HepG2 (cell line): Measurements from ENCODE around the gene SKIDA1. TPM values are rescaled to one million over a fixed set of nuclear protein-coding genes. Genes with fewer than 3 reads are reported as not detected.
A peak's percentile ranks its signal among the peaks of the same experiment; 100 is the strongest.

ENCODE experiments used
- ARID5B ChIP-seq: IDR thresholded peaks from 2 replicates; pipeline ENCODE4 v1.4.0; 2020; ENCODE audit warnings: mild to moderate bottlenecking, missing genetic modification reagents
- CREB3 ChIP-seq: sonication (generic); formaldehyde crosslinking; IDR thresholded peaks from 2 replicates; pipeline ENCODE4 v1.5.0; 2020; ENCODE audit warnings: missing genetic modification reagents
- FOXM1 ChIP-seq: sonication (generic); formaldehyde crosslinking; IDR thresholded peaks from 2 replicates; pipeline ENCODE4 v1.5.0; 2020; ENCODE audit warnings: missing genetic modification reagents
- HES4 ChIP-seq: sonication (generic); formaldehyde crosslinking; IDR thresholded peaks from 2 replicates; pipeline ENCODE4 v1.9.0; 2021; ENCODE audit warnings: mild to moderate bottlenecking, missing genetic modification reagents, borderline replicate concordance
- KMT2B ChIP-seq: IDR thresholded peaks from 2 replicates; pipeline ENCODE4 v1.6.1; 2016; ENCODE audit warnings: missing genetic modification reagents, missing compliant biosample characterization
- RFXAP ChIP-seq: sonication (generic); formaldehyde crosslinking; IDR thresholded peaks from 2 replicates; pipeline ENCODE4 v1.4.0; 2020; ENCODE audit warnings: missing genetic modification reagents, borderline replicate concordance
- SOX13 ChIP-seq, 3 experiments: fragments of 450-650 bp in 1 of 3; sonication (generic) in 1 of 3; formaldehyde crosslinking in 1 of 3; IDR thresholded peaks in 2 of 3; conservative IDR thresholded peaks in 1 of 3; 2 replicates each; pipeline versions ENCODE4 v1.5.0 to v1.6.1; 2016 to 2020; ENCODE audit warnings: antibody characterized with exemption in 1 of 3, mild to moderate bottlenecking in 1 of 3, missing compliant biosample characterization in 1 of 3, missing genetic modification reagents in 1 of 3, moderate library complexity in 1 of 3
- TBP ChIP-seq: sonication (generic); formaldehyde crosslinking; IDR thresholded peaks from 2 replicates; pipeline ENCODE4 v1.5.0; 2020; ENCODE audit warnings: missing genetic modification reagents
- XRCC5 ChIP-seq: fragments of 200-400 bp; formaldehyde crosslinking; optimal IDR thresholded peaks from 2 replicates; pipeline ENCODE3; 2017; ENCODE audit warnings: mild to moderate bottlenecking, low read length
- ZFP62 ChIP-seq: sonication (generic); formaldehyde crosslinking; IDR thresholded peaks from 2 replicates; pipeline ENCODE4 v1.4.0; 2020; ENCODE audit warnings: missing genetic modification reagents
- ZNF121 ChIP-seq: sonication (generic); formaldehyde crosslinking; IDR thresholded peaks from 2 replicates; pipeline ENCODE4 v1.5.0; 2020; ENCODE audit warnings: mild to moderate bottlenecking, missing genetic modification reagents
- ZNF205 ChIP-seq: IDR thresholded peaks from 2 replicates; pipeline ENCODE4 v1.6.1; 2018; ENCODE audit warnings: missing biosample characterization, missing genetic modification reagents
- ZNF274 ChIP-seq: sonication (generic); formaldehyde crosslinking; IDR thresholded peaks from 2 replicates; pipeline ENCODE4 v1.5.1; 2020; ENCODE audit warnings: mild to moderate bottlenecking, missing genetic modification reagents
- ZNF33B ChIP-seq: sonication (generic); formaldehyde crosslinking; IDR thresholded peaks from 2 replicates; pipeline ENCODE4 v1.5.1; 2020; ENCODE audit warnings: mild to moderate bottlenecking, missing genetic modification reagents
- ZNF574 ChIP-seq: sonication (generic); formaldehyde crosslinking; IDR thresholded peaks from 2 replicates; pipeline ENCODE4 v1.4.0; 2020; ENCODE audit warnings: missing genetic modification reagents
- ZNF615 ChIP-seq: sonication (generic); formaldehyde crosslinking; IDR thresholded peaks from 2 replicates; pipeline ENCODE4 v1.5.0; 2020; ENCODE audit warnings: mild to moderate bottlenecking, missing genetic modification reagents, borderline replicate concordance
- ZNF777 ChIP-seq: sonication (generic); formaldehyde crosslinking; IDR thresholded peaks from 2 replicates; pipeline ENCODE4 v1.4.0; 2020; ENCODE audit warnings: missing genetic modification reagents
- ZNF839 ChIP-seq: sonication (generic); formaldehyde crosslinking; IDR thresholded peaks from 2 replicates; pipeline ENCODE4 v1.4.0; 2020; ENCODE audit warnings: missing genetic modification reagents, mild to moderate bottlenecking, borderline replicate concordance
- ZNF883 ChIP-seq: sonication (generic); formaldehyde crosslinking; IDR thresholded peaks from 2 replicates; pipeline ENCODE4 v1.5.1; 2020; ENCODE audit warnings: mild to moderate bottlenecking, missing genetic modification reagents; ENCODE audit errors: not compliant biosample characterization
- ZNF891 ChIP-seq: sonication (generic); formaldehyde crosslinking; IDR thresholded peaks from 2 replicates; pipeline ENCODE4 v1.5.0; 2020; ENCODE audit warnings: mild to moderate bottlenecking, missing genetic modification reagents
- ZSCAN21 ChIP-seq: sonication (generic); formaldehyde crosslinking; IDR thresholded peaks from 2 replicates; pipeline ENCODE4 v1.8.0; 2022; ENCODE audit warnings: mild to moderate bottlenecking, missing genetic modification reagents, moderate library complexity, borderline replicate concordance
- polyA plus RNA-seq, 8 experiments: library from polyadenylated mRNA; depleted of rRNA in 3 of 8; stranded (reverse) in 7 of 8; unstranded in 1 of 8; fragments of >200 nt; fragmentation: Illumina TruSeq in 4 of 8; extraction: Trizol in 4 of 8; gene quantifications; 2 replicates each; pipeline versions ENCODE4 v1.2.1 to v1.2.3, GENCODE V29; 2011 to 2016; ENCODE audit warnings: low read depth in 4 of 8, missing spikeins in 1 of 8, mixed read lengths in 1 of 8; ENCODE audit not compliant: insufficient read depth in 1 of 8
- total RNA-seq, 5 experiments: library from RNA; depleted of rRNA; stranded (reverse); fragments of >200 nt; fragmentation: Illumina TruSeq; extraction: Trizol; gene quantifications; 2 replicates each; pipeline ENCODE4 v1.2.3, GENCODE V29; 2016; ENCODE audit warnings: low read depth in 1 of 5

The SKIDA1 gene
- total and polyA plus RNA-seq, 2 of the 13 experiments (the other 11 are each of a cell fraction or from before 2014, with no cell fraction given) = 0.73 to 1.5 TPM

- TF ChIP-seq ARID5B (CRISPR knock-in tag) (peak; percentile 38; the same call in 1 of the 2 replicates), ZNF205 (0 out of 2 replicates have a peak, but pooled peaks have one; percentile 52), ZNF883 (CRISPR knock-in tag) (peak; percentile 78), ZNF274 (CRISPR knock-in tag) (peak; percentile 66; the same call in 1 of the 2 replicates), ZNF121 (CRISPR knock-in tag) (peak; percentile 80), ZNF33B (peak; percentile 63; the same call in 1 of the 2 replicates), SOX13 (IDR thresholded peaks at IDR 0.05) (0 out of 2 replicates have a peak, but pooled peaks have one; percentile 38), SOX13 (CRISPR knock-in tag; conservative IDR thresholded peaks at IDR 0.05 in 1 of 2, IDR thresholded peaks at IDR 0.05 in 1 of 2) (peak in 1 of 2 experiments; percentile 67; a peak in 2 of 4 replicates), TBP (CRISPR knock-in tag) (0 out of 2 replicates have a peak, but pooled peaks have one; percentile 54), FOXM1 (CRISPR knock-in tag) (0 out of 2 replicates have a peak, but pooled peaks have one; percentile 38), ZNF574 (CRISPR knock-in tag) (peak; percentile 72), XRCC5 (peak; percentile 60), KMT2B (CRISPR knock-in tag) (peak; percentile 56), RFXAP (peak; percentile 45; the same call in 1 of the 2 replicates), ZNF615 (CRISPR knock-in tag) (no peak), ZNF891 (no peak), ZFP62 (no peak), CREB3 (CRISPR knock-in tag) (peak; percentile 53; the same call in 1 of the 2 replicates), ZNF839 (CRISPR knock-in tag) (no peak), ZSCAN21 (CRISPR knock-in tag) (peak; percentile 38; the same call in 1 of the 2 replicates), HES4 (CRISPR knock-in tag) (peak; percentile 10; the same call in 1 of the 2 replicates), ZNF777 (peak; percentile 69)
Measured at GRCh38 chr10:21526860-21527597, 1.5 kb upstream of the SKIDA1 start (continued).
